ENCODE measurements around the gene TBC1D22A. TPM values are rescaled to one million over a fixed set of nuclear protein-coding genes. Genes with fewer than 3 reads are reported as not detected.

Gene TBC1D22A
- total and polyA plus RNA-seq, 2 experiments from 2014 or later: 9.6 to 13.3 TPM

- Histone ChIP-seq H3K36me3 (ENCODE audit: insufficient read depth) (peaks cover 5% of the 10 kb centered on the region), H3K27me3 (ENCODE audit: insufficient read depth) (no peaks in the 10 kb centered on the region), H3K9me2 (ENCODE audit: insufficient read depth) (no peaks in the 10 kb centered on the region), H3K4me2 (no peak overlapping the region), H3F3A (replicated peaks; ENCODE audit: low read depth) (no peaks in the 10 kb centered on the region), H3K79me2 (replicated peaks; ENCODE audit: insufficient read depth) (no peaks in the 10 kb centered on the region), H3K4me3 (no peak overlapping the region), H2AFZ (no peak overlapping the region), H4K20me1 (replicated peaks; ENCODE audit: insufficient read depth) (no peaks in the 10 kb centered on the region), H3K4me1 (ENCODE audit: insufficient read depth) (no peaks in the 10 kb centered on the region), H3K27ac (ENCODE audit: low read depth) (no peak overlapping the region)
- Mint-ChIP-seq H3K36me3 (ENCODE audit: low read depth) (peaks cover 31% of the 10 kb centered on the region), H3K27ac (no peak overlapping the region), H3K27me3 (ENCODE audit: insufficient read depth, low read depth, poor library complexity) (peaks cover 12% of the 10 kb centered on the region), H3K4me1 (no peaks in the 10 kb centered on the region; the same call in 2 of the 3 replicates), H3K4me3 (no peak overlapping the region), H3K9me3 (peaks cover 40% of the 10 kb centered on the region)
- DNase-seq (ENCODE audit: low spot score) (no peak), ATAC-seq (no peak)
- TF ChIP-seq CTCF (conservative IDR thresholded peaks at IDR 0.05; ENCODE audit: low read depth in 2 of 2): no peak
Measured at GRCh38 chr22:46753360-46753759, 9.1 kb upstream of the TBC1D22A start.

- H3F3A ChIP-seq (replicated peaks; ENCODE audit: low read depth): no peaks in the 10 kb centered on the region
Measured at GRCh38 chr22:46753761-46754109, 8.7 kb upstream of the TBC1D22A start.

More at GRCh38 chr22:46753761-46754109, 8.7 kb upstream of the TBC1D22A start:
- no peaks in the 10 kb centered on the region for H3K27me3 ChIP-seq (ENCODE audit: insufficient read depth)
- H3K4me3 ChIP-seq: no peak overlapping the region
- H3K9me2 ChIP-seq (ENCODE audit: insufficient read depth): no peaks in the 10 kb centered on the region
- H3K4me3 Mint-ChIP-seq: no peak overlapping the region
- H3K36me3 Mint-ChIP-seq (ENCODE audit: low read depth): peaks cover 34% of the 10 kb centered on the region
- no peak overlapping the region for H2AFZ ChIP-seq
- H3K27ac Mint-ChIP-seq: no peak overlapping the region
- no peak overlapping the region for H3K4me2 ChIP-seq
- H3K36me3 ChIP-seq (ENCODE audit: insufficient read depth): peaks cover 5% of the 10 kb centered on the region
- H3K79me2 ChIP-seq (replicated peaks; ENCODE audit: insufficient read depth): no peaks in the 10 kb centered on the region
- H3K9me3 Mint-ChIP-seq: peaks cover 43% of the 10 kb centered on the region
- H3K27me3 Mint-ChIP-seq (ENCODE audit: insufficient read depth, low read depth, poor library complexity): peaks cover 12% of the 10 kb centered on the region
- no peaks in the 10 kb centered on the region for H4K20me1 ChIP-seq (replicated peaks; ENCODE audit: insufficient read depth)
- TF ChIP-seq ZNF462 (CRISPR knock-in tag; IDR thresholded peaks at IDR 0.05): no peak
- TF ChIP-seq NANOG (IDR thresholded peaks at IDR 0.05; ENCODE audit: borderline replicate concordance): no peak
- TF ChIP-seq STAT1 (IDR thresholded peaks at IDR 0.05; ENCODE audit: unreplicated experiment): no peak
- no peak for TF ChIP-seq REST (IDR thresholded peaks at IDR 0.05; ENCODE audit: unreplicated experiment)
- TF ChIP-seq ETS1 (IDR thresholded peaks at IDR 0.05): no peak
- no peak for TF ChIP-seq ZNF331 (CRISPR knock-in tag; IDR thresholded peaks at IDR 0.05; ENCODE audit: low read depth)
- TF ChIP-seq JUNB (IDR thresholded peaks at IDR 0.05; ENCODE audit: unreplicated experiment): no peak
- H3K27ac ChIP-seq (ENCODE audit: low read depth): no peak overlapping the region
- H3K4me1 Mint-ChIP-seq: no peaks in the 10 kb centered on the region; the same call in 1 of the 3 replicates
- no peaks in the 10 kb centered on the region for H3K4me1 ChIP-seq (ENCODE audit: insufficient read depth)
- ATAC-seq: no peak
- no peak for DNase-seq (ENCODE audit: low spot score)
